HG02970 (cell line): ENCODE results near the gene CENPN.

ENCODE experiments used
- ATAC-seq: cut with Tn5 transposase; IDR thresholded peaks from one replicate; pipeline ENCODE4 v1.9.1; 2021; ENCODE audit warnings: mild to moderate bottlenecking, moderate library complexity, moderate number of reproducible peaks; ENCODE audit not compliant: unreplicated experiment, low FRiP score

CENPN gene

DNA sequence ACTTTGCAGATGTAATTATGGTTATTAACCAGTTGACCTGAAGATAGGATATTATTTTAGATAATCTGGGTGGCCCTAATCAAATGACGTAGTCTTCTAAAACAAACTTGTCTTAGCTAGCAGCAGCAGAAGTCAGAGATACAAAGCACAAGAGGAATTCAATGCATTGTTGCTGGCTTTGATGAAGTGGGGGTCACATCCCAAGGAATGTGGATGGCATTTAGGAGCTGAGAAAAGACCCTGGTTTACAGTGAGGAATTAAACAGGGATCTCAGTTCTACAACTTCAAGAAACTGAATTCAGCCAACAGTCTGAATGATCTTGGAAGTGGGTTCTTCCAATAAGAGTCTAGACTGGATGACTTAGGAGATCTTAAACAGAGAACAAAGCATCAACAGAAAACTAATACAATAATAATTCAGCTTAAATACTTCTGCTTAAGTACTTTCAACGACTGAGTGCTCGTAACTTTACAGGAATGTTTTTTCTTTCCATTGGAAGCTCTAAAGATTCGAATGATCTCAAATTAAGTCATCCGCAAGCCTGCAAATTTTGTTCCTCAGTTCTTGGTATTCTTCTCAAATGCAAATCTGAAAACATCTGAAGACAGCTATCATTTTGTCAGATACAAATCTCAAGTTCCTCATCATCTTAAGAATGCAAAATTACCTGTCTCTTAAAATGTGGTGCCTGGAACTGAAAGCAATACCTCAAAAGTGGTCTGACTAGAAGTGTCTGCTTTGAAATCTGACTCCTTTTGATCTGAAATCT lies 66.7 kb downstream of the CENPN start:
- no peak for ATAC-seq

DNA sequence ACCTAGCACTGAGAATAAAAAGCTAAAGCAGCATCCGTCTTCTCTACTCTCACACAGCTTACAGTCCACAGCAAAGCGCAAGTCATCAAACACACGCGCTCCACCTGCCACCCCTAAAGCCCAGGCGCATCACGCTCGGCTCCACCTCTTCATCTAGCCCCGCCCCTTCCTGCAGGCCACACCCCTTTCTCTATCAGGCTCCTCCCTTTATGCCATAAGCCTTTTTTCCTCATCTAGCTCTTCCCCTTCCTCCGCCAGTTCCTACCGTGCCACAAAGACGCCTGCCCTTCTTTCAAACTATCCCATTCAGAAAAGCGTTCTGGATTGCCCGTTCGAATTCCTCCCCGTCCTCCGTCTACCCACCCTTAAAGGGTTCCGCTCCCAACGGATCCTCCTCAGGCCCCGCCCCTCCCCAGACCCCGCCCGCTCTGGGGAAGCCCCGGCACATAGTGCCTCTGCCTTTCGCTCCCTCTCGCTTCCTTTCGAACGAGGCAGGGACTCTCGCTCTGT lies 69.6 kb downstream of the CENPN start:
- ATAC-seq = peak; percentile 84

DNA sequence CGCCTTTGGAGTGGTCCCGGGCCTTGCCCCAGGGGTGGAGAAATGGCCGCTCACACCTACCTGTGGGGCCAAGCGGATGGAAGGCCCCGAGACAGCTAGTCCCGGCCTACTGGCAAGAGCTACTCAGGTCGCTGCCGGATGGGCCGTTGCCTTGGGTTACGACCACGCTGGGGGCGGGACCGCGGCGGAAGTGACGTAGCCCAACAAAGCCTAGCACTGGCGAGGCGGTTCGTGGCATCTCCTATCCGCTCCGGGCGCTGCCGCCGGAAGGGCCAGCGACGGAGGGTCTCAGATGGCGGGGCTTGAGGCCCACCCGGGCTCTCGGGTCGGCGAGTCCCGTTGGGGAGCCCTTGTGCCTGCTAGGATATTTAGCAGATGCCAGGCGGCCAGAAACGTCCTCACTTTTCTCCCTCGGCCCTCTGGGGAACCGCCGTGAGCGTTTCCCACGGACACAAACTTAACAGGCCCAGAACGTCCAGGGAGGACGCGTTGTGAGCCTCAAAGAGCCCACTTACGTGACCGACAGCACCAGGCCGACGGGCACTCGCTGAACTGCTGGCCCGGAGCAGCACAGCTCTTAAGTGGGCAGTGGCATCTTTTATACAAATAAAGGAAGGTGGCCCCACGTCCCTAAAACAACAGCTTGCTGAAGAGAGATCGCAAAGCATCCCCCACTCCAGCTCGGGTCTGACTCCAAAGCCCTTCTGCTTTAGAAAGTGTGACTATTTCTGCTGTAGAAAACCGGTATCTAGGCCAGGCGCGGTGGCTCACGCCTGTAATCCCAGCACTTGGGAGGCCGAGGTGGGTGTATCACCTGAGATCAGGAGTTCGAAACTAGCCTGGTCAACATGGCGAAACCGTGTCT lies 70.3 kb downstream of the CENPN start, which contains the start of gene C16orf46:
C16orf46 (minus strand) TSS at position 163 of the 865 bp plus-strand sequence. CDS start 13,283 bp downstream, outside the sequence.
- peak; percentile 95 for ATAC-seq

DNA sequence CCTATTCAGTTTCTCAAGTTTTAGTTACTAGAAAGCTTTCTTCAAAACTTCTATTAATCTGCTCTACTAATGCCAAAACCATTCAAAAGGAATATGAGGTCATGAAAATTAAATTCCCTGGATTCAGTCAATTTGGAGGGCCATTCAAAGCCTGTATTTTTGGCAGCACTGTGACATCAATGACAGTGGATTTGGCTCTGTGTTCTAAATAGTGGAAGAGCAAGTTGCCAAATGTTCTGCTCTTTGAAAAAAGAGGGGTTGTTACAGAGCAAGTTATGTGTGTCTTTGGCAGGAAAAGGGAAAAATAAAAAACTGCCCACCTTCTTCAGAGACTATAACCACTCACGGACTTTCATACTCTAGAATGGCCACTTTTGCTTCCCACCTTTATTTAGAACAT lies 73.2 kb downstream of the CENPN start:
- no peak for ATAC-seq

DNA sequence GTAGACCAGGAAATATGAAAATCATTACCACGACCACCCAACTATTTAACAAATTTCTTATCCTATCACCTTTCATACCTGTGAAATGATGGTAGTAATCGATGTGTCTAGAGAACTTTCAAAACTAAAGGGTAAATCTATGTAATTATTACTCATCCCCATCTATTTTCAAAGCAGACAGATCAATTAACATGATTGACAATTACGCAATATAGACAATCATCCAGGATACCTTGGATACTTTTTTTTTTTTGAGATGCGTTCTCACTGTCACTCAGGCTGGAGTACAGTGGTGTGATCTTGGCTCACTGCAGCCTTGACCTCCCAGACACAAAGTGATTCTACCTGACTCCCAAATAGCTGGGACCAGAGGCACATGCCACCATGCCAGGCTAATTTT lies 74.0 kb downstream of the CENPN start:
- ATAC-seq = no peak
